ENCODE results near the gene BANK1. TPM values are rescaled to one million over a fixed set of nuclear protein-coding genes. Genes with fewer than 3 reads are reported as not detected.

BANK1 gene
- total and polyA plus RNA-seq, 8 donors = 0.31 to 24.3 (median 2.1) TPM; not detected in 1

DNA sequence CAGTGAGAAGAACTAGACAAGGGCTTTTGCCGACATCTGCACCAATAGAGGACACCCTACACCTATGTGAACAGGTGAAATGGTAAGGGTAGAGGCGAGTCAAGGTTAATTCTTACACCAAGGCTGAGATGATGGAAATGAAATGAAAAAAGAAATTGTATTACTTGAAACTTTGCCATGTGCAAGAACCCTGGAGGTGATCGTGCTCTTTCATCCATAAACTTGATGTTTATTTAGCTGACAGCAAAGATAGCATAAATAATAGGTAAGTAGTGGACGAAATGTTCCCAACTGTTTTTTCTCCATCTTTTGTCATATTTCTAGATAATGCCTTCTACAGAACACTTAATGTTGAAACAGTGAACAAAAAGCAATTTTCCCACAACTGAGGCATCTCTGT lies 162.5 kb downstream of the BANK1 start:
- H3K9me3 ChIP-seq = no peaks in the 10 kb centered on the region
- H3K4me1 ChIP-seq = no peaks in the 10 kb centered on the region
- no peaks in the 10 kb centered on the region for H3K36me3 ChIP-seq
- H3K27ac ChIP-seq = no peak overlapping the region
- TF ChIP-seq, protein P1, sequence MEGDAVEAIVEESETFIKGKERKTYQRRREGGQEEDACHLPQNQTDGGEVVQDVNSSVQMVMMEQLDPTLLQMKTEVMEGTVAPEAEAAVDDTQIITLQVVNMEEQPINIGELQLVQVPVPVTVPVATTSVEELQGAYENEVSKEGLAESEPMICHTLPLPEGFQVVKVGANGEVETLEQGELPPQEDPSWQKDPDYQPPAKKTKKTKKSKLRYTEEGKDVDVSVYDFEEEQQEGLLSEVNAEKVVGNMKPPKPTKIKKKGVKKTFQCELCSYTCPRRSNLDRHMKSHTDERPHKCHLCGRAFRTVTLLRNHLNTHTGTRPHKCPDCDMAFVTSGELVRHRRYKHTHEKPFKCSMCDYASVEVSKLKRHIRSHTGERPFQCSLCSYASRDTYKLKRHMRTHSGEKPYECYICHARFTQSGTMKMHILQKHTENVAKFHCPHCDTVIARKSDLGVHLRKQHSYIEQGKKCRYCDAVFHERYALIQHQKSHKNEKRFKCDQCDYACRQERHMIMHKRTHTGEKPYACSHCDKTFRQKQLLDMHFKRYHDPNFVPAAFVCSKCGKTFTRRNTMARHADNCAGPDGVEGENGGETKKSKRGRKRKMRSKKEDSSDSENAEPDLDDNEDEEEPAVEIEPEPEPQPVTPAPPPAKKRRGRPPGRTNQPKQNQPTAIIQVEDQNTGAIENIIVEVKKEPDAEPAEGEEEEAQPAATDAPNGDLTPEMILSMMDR (IDR thresholded peaks at IDR 0.05) = no peak
- no peak overlapping the region for H3K4me3 ChIP-seq
- 37 to 63% (median 59%) methylated on average over 4 of the region's 4 CpGs for WGBS, 5 donors
- no peak for DNase-seq
- H3K27me3 ChIP-seq = no peaks in the 10 kb centered on the region
- intact Hi-C loops (cut with DNase I; ENCODE audit: low total_unique reads) = no loop called here

DNA sequence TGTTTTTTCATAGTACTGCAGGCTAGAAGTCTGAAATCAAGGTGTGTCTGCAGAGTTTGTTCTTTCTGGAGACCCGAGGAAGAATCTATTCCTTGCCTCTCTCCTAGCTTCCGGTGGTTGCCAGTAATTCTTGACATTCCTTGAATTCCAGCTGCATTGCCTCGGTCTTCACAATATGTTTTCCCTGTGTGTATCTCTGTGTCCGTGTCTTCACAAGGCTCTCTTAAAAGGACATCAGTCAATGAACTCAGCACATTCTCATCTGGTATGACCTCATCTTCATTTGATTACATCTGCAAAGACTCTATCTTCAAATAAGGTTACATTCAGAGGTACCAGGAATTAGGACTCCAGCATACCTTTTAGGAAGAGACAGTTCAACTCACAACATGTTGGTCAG lies 163.4 kb downstream of the BANK1 start:
- Histone ChIP-seq H3K27ac (no peak overlapping the region), H3K27me3 (no peaks in the 10 kb centered on the region), H3K36me3 (no peaks in the 10 kb centered on the region), H3K9me3 (no peaks in the 10 kb centered on the region), H3K4me1 (no peaks in the 10 kb centered on the region), H3K4me3 (no peak overlapping the region)
- intact Hi-C loops (cut with DNase I; ENCODE audit: low total_unique reads) = no loop called here
- TF ChIP-seq, protein P1 (IDR thresholded peaks at IDR 0.05) = no peak
- TF ChIP-seq POLR2AphosphoS5 (IDR thresholded peaks at IDR 0.05) (no peak), POLR2A (IDR thresholded peaks at IDR 0.05) (no peak), EP300 (IDR thresholded peaks at IDR 0.05) (no peak)
- 28 to 40% (median 34%) methylated on average over 4 of the region's 4 CpGs for WGBS, 5 donors
- no peak for DNase-seq

DNA sequence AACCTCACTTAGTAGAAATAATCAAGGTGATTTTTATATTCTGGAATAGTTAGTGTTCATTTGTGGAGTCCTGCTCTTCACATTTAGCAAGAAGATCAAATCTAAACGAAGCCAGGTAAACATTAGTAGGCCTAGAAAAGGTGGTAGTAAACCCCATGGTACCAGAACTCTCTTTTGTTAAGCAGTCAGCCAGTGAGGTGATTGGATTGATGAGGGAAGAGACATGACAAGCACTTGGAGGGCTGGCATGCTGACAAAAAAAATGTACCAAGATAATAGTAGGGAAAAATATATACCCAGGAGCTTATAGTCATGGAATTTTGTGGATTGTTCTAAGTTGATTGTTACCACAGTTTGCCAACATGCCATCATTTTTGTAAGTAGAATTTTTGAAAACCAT lies 163.8 kb downstream of the BANK1 start:
- TF ChIP-seq POLR2A (IDR thresholded peaks at IDR 0.05) = no peak
- TF ChIP-seq, protein P1 (IDR thresholded peaks at IDR 0.05) = no peak
- H3K36me3 ChIP-seq = no peaks in the 10 kb centered on the region
- DNase-seq = no peak
- 39 to 64% (median 55%) methylated on average over 1 of the region's 1 CpG for WGBS, 5 donors
- no peak overlapping the region for H3K27ac ChIP-seq
- H3K27me3 ChIP-seq = no peaks in the 10 kb centered on the region
- no peak overlapping the region for H3K4me3 ChIP-seq
- H3K4me1 ChIP-seq = no peaks in the 10 kb centered on the region
- intact Hi-C loops (cut with DNase I; ENCODE audit: low total_unique reads) = no loop called here
- no peaks in the 10 kb centered on the region for H3K9me3 ChIP-seq

- no peak overlapping the region for H3K4me3 ChIP-seq
- TF ChIP-seq POLR2A (IDR thresholded peaks at IDR 0.05) (no peak), EP300 (IDR thresholded peaks at IDR 0.05) (no peak), POLR2AphosphoS5 (IDR thresholded peaks at IDR 0.05) (no peak)
- TF ChIP-seq, protein P1 (IDR thresholded peaks at IDR 0.05) = no peak
- DNase-seq = peak in 1 of 2 donors; percentile 34
- intact Hi-C loops (cut with DNase I; ENCODE audit: low total_unique reads) = no loop called here
- 71 to 84% (median 82%) methylated on average over 4 of the region's 4 CpGs for WGBS, 5 donors
- H3K9me3 ChIP-seq = no peaks in the 10 kb centered on the region
- H3K4me1 ChIP-seq = no peaks in the 10 kb centered on the region
- no peaks in the 10 kb centered on the region for H3K36me3 ChIP-seq
- H3K27me3 ChIP-seq = no peaks in the 10 kb centered on the region
- no peak overlapping the region for H3K27ac ChIP-seq
These were observed 164.6 kb downstream of the BANK1 start for GRCh38 chr4:101954975-101955678.

Measured in stomach (tissue), 9 donors.